DMS79 treated with DMSO at 0.1 percent for 48 hours (cell line): ENCODE data around the gene SLC6A4.
"Not testable (repeated sequence)": the region's sequence is repeated elsewhere in the genome, so short reads cannot be mapped to it uniquely, and the experiment has no call there.

ENCODE experiments used
- DNase-seq: peaks from one replicate; lab custom pipeline; 2025; lab: John Stamatoyannopoulos, UW

SLC6A4 gene

DNA sequence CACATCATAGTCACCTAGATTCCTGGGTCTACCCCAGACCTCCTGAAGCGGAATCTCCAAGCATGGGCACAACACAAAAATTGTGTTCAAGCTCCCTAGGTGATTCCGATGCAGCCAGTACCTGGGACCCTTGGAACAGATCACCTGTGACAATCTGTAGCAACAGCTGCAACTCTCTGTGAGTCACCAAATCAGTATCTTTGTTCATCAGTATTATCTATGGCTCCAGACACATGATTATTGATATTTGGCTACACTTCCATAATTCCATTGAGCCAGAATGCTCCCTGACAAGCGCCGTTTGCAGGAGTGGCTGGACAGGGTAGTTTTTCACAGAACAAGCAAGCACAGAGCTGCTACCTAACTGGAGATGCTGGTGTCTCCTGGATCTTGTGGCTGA lies 16.2 kb downstream of the SLC6A4 start:
- DNase-seq = no peak

DNA sequence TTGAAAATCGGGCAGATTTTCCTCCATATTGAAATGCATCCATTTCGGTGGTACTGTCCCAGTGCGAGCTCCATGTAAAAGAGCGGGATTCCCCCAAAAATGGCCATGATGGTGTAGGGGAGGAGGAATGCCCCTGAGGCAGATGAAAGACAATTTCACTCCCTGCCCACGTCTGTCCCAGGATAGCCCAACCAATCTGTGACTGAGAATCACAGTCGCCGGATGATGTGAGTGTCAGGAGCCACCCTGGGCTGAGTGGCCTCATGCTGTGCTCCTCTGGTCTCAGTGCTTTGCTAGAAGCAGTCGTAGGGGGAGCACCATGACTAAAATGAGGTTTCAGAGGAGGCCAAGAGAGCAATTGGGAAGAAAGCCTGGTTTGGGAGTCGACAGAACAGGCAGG lies 16.7 kb downstream of the SLC6A4 start:
- no peak for DNase-seq

DNA sequence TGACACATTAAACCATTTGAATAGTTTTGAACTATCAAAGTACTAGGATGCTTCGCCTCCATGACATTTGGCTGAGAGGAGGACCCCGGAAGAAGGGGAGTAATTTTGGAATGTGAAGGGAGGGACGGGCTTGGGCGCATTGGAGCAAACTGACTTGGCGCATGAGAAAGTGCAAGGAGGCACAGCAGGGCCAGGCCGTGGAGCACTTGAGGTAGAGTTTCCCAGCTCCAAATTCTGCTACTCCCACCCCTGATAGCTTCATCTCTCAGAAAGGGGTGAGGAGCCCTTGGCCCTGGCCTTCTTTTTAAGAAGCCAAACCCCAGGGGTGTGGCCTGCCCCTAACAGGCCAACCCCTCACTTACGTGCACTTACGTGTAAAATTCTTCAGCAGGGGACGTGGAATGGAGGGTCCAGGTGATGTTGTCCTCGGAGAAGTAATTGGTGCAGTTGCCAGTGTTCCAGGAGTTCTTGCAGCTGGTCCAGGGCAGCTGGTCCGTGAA lies 17.7 kb downstream of the SLC6A4 start:
- DNase-seq = no peak

GRCh38 chr17:30217054-30217453 lies 18.4 kb downstream of the SLC6A4 start:
- DNase-seq = no peak

DNA sequence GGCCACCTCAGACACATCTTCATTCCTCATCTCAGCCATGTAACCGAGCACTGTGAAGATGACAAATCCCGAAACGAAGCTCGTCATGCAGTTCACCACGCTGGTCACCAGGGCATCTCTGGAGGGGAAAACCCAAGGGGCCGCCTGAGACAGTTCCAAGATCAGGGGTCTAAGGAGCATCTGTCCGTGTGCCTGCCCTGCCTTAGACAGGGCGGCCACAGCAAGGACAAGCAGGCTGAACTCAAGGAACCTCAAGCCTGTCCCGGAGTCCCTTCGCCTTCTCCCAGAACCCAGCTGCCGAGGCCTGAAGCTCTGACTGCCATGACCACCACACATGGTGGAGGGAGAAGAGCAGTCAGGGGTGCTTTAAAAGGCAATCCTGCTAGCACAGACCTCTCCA lies 22.7 kb downstream of the SLC6A4 start:
- no peak for DNase-seq

DNA sequence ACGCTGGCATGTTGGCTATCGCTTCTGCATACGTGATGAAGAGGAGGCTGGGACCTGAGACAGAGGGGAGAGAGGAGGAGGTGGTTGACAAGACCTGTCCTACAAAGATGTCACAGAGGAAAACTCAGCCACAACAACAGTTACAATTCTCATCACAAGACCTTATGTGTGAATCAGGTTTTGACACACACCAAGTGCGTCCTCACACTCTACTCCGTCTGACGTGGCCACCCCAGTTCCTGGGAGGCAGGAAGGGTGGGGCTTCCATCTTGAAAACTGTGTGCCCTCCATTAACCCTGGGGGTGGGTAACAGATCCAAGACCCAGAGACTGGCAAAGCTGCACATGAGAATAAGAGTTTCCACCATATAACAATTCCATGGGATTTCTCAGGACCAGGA lies 24.1 kb downstream of the SLC6A4 start:
- DNase-seq = no peak

GRCh38 chr17:30210901-30211300 lies 24.6 kb downstream of the SLC6A4 start:
- no peak for DNase-seq

DNA sequence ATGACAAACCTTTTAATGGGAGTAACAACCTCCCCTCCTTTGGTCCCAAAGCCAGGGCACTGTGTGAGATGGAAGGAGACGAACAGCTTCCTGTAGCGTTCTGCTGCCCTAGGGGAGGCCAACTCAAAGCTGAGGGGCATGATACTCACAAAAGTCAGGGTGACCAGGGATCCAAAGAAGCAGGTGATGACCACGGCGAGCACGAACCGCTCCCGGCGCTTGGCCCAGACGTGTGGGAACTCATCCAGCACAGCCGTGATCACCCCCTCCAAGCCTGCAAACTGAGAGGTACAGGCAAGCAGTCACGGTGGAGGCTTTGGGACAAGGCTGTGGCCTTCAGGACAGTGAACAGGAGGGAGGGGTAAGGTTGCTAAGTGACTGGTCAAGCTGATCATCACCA lies 25.1 kb downstream of the SLC6A4 start:
- DNase-seq = no peak

DNA sequence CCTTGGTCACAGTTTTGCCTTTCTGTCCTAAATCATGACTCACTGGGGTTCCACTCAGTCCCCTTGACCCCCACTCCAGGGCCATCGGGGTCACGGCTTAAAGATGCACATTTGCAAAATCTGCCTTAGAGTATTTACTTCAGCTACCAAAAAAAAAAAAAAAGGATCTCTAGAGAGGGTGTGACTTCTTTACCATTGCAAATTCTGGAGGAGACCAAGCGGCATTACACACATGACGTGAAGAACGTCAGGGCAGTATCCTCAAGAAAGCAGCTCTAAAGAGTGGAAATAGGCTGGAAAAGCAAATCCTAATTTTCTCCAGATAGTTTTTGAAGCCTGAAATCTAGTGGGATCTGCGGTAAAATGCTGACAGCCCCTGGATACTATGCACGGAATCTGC lies 25.6 kb downstream of the SLC6A4 start:
- DNase-seq = no peak

GRCh38 chr17:30208214-30208613 lies 27.3 kb downstream of the SLC6A4 start:
- no peak for DNase-seq

DNA sequence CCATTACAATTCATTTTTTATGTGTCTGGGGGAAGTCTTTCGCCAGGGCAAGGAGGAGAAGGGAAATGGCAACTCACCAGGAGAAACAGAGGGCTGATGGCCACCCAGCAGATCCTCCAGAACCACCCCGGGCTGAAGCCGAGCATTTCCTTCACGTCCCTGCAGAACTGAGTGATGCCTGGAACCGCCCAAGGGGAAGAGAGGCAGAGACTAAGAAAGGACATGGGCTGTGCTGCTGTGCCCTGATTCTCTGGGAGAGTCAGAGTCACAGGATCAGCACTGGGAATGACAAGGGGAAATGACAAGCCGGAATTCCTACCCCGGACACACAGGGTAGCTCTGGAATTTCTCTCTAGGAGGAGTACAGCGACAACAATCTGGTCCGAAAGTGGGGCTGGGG lies 27.8 kb downstream of the SLC6A4 start:
- no peak for DNase-seq

- no peak for DNase-seq
Measured at GRCh38 chr17:30203471-30203981, 32.0 kb downstream of the SLC6A4 start.

GRCh38 chr17:30200656-30201055 lies 34.8 kb downstream of the SLC6A4 start:
- DNase-seq = not testable (repeated sequence)

DNA sequence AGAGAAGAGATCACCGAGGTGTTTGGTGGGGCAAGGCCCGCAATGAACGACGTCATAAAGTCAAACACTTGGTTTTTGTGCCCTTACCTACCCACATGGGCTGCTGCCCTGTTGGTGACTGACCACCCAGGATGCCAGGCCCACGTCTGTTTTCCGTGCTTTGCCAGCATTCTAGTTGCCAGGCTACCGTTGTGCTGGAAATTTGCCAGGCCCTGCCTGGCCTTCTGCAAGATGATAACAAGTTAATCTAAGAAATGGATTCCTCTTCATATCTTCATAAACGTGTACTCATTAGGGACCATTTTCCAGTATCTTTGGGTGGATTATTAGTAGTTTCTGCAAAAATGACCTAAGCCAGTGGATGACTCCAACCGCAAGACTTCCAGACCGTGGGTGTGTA lies 35.4 kb downstream of the SLC6A4 start:
- DNase-seq = no peak

DNA sequence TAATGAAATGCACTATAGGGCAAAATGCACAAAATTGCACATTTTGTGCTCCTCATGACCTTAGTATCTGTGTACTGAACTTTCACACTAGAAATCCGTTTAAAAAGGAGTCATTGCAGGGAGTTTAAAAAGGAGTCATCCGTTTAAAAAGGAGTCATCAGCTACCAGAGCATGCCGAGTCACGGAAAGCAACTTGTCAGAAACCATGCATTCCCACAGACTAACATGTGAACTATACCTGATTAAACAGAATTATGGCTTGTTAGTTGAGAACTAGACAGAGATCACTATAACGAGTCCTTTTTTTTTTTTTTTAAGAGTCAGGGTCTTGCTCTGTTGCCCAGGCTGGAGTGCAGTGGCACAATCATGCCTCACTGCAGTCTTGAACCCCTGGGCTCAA lies 35.9 kb downstream of the SLC6A4 start:
- DNase-seq = no peak

DNA sequence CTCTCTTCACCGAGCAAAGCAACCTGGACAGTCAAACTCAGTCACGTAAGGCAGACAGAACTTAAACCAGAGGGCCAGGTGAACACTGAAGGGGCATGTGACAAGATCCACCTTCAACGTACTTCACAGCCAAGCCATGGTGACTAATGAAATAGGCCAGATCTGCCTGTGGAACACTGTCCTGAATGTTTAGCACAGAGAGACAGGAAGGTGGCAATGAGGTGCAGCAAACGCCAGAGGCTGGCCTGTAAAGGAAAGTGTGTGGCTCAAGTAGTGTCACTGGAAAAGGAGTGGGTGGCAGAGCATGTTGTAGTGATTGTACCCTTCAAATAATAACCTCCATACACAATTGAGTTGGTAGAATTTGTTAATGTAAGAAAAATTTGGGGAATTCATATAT lies 38.1 kb downstream of the SLC6A4 start:
- no peak for DNase-seq

- no peak for DNase-seq
Measured at GRCh38 chr17:30196504-30196903, 39.0 kb downstream of the SLC6A4 start.

- DNase-seq = no peak
Measured at GRCh38 chr17:30191072-30191471, 44.4 kb downstream of the SLC6A4 start.

DNA sequence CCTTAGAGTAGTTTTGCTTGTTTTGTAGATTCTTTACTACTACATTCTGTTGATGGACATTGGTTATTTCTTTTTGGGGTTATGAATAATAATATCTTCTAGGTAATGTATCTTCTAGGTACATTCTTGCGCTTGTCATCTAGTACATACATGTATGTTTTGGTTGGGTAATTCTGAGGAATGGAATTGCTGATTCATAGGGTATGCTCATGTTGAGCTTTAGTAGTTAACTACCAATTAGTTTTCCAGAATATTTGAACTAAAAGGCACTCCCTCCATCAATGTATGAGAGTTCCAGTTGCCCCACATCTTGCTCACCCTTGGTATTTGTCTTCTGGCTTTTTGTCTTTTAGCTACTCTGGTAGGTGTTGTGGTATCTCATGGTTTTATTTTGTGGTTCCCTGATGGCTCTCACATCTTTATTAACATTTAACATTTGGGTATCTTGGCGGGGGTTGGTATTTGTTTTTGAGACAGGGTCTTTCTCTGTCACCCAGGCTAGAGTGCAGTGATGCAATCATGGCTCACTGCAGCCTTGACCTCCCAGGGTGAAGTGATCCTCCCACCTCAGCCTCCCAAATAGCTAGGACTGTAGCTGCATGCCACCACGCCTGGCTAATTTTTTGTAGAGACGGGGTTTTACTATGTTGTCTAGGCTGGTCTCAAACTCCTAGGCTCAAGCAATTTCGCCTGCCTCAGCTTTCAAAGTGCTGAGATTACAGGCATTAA lies 47.1 kb downstream of the SLC6A4 start:
- no peak for DNase-seq

- no peak for DNase-seq
Measured at GRCh38 chr17:30187573-30187972, 47.9 kb downstream of the SLC6A4 start.

DNA sequence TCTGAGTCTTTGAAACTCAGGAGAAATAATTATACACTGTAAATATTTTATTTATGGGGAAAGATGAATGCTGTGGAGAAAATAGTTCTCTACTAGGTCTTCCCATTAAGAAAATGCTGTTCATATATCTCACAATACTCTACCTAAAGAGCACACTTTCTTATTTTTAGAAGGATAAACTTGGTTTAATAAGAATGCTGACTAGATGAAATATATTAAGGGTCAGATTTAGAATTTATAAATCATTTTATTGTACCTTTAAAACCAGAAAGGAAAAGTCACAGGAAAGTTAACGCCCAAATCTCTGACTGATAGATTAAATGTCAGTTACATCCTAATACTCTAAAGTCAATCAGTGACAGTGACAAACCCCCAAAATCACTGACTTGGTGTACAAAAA lies 48.7 kb downstream of the SLC6A4 start:
- no peak for DNase-seq

- DNase-seq = no peak
Measured at GRCh38 chr17:30176855-30177254, 58.6 kb downstream of the SLC6A4 start.

- no peak for DNase-seq
Measured at GRCh38 chr17:30174556-30174955, 60.9 kb downstream of the SLC6A4 start.

DNA sequence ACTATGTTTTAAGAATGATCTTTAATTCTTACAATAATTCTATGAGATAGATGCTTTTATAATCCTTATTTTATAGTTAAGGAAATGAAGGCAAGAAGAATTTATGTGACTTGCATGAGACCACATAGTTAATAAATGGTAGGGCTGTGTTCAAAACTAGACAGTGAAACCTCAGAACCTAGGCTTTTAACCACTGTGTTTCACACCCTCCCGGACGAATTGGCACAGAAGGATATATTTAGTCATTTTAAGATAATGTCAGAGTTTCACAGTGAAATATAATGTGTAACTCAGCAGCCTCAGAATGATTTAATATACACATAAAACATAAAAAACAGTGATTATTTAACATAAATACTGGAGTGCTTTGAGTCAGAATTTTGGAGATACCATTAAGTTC lies 61.8 kb downstream of the SLC6A4 start:
- DNase-seq = no peak
